ENCODE results near the gene MYCN.

GRCh38 chr2:15931950-15932349 is 8.4 kb upstream of the MYCN start:
- TF ChIP-seq MYC (IDR thresholded peaks at IDR 0.05; ENCODE audit: low read depth, low read length) (no peak), CTCF (IDR thresholded peaks at IDR 0.05; ENCODE audit: low read depth, low read length) (no peak)

Data from NB4 (cell line).